Thoracic aorta (tissue), 2 donors: ENCODE data around the gene NTNG2. TPM values are rescaled to one million over a fixed set of nuclear protein-coding genes. Genes with fewer than 3 reads are reported as not detected.

Source experiments
- ATAC-seq: fragments of 150-250 bp; one replicate; pipeline ENCODE4 v1.8.0; 2017; ENCODE audit warnings: low read depth; ENCODE audit not compliant: insufficient number of reproducible peaks, low FRiP score
- DNase-seq: peaks from one replicate; pipeline ENCODE4 v3.0.0-alpha.2; 2020; ENCODE audit warnings: low spot score
- H3K27ac ChIP-seq, 2 donors: fragments of 200-600 bp; sonication (generic); 1 replicate in 1 of 2; 2 replicates in 1 of 2; pipeline ENCODE4 v1.5.1; 2016; ENCODE audit warnings: mild to moderate bottlenecking in 2 of 2, moderate library complexity in 2 of 2
- H3K27me3 ChIP-seq: fragments of 200-600 bp; sonication (generic); replicated peaks from 2 replicates; pipeline ENCODE4 v1.6.0; 2016; ENCODE audit warnings: mild to moderate bottlenecking; ENCODE audit not compliant: insufficient read depth
- H3K36me3 ChIP-seq: fragments of 200-600 bp; sonication (generic); one replicate; pipeline ENCODE4 v1.5.1; 2016
- H3K4me1 ChIP-seq, 2 donors: fragments of 200-600 bp; sonication (generic); 1 replicate in 1 of 2; 2 replicates in 1 of 2; pipeline versions ENCODE4 v1.5.1 to v1.6.0; 2016; ENCODE audit warnings: low read depth in 2 of 2, mild to moderate bottlenecking in 1 of 2; ENCODE audit not compliant: control insufficient read depth in 1 of 2
- H3K4me3 ChIP-seq: fragments of 200-600 bp; sonication (generic); 2 replicates; pipeline ENCODE4 v1.5.1; 2016; ENCODE audit warnings: mild to moderate bottlenecking
- H3K9me3 ChIP-seq: fragments of 200-600 bp; sonication (generic); 2 replicates; pipeline ENCODE4 v1.5.1; 2016
- CTCF ChIP-seq: fragments of 200-600 bp; sonication (generic); IDR thresholded peaks from one replicate; pipeline ENCODE4 v1.5.1; 2019; ENCODE audit warnings: antibody characterized with exemption
- total RNA-seq, 2 donors: library from RNA; depleted of rRNA; stranded (reverse); fragments of >200 nt; gene quantifications; one replicate each; pipeline versions ENCODE4 v1.1.0 to v1.2.3, GENCODE V29; 2016

Gene NTNG2
- total RNA-seq, 2 donors from 2014 or later = 1.2 to 2.0 TPM

GRCh38 chr9:132287256-132287760, 125.5 kb downstream of the NTNG2 start:
- Histone ChIP-seq H3K4me3 (no peak overlapping the region), H3K9me3 (no peaks in the 10 kb centered on the region), H3K27me3 (no peaks in the 10 kb centered on the region), H3K27ac (no peak overlapping the region), H3K4me1 (peaks cover 10 to 11% of the 10 kb centered on the region in 2 donors), H3K36me3 (peaks cover 30% of the 10 kb centered on the region)
- no peak for TF ChIP-seq CTCF
- ATAC-seq = no peak
- no peak for DNase-seq

- Histone ChIP-seq H3K27ac (no peak overlapping the region), H3K9me3 (no peaks in the 10 kb centered on the region), H3K27me3 (no peaks in the 10 kb centered on the region), H3K4me3 (no peak overlapping the region), H3K36me3 (peaks cover 20% of the 10 kb centered on the region), H3K4me1 (peaks cover 10 to 11% of the 10 kb centered on the region in 2 donors)
- DNase-seq (no peak), ATAC-seq (no peak)
- TF ChIP-seq CTCF = no peak
These were observed 126.5 kb downstream of the NTNG2 start for GRCh38 chr9:132288361-132288760.

- peaks cover 20% of the 10 kb centered on the region for H3K36me3 ChIP-seq
- H3K27ac ChIP-seq = no peak overlapping the region
- no peak for ATAC-seq
- TF ChIP-seq CTCF = no peak
- H3K4me3 ChIP-seq = no peak overlapping the region
- no peaks in the 10 kb centered on the region for H3K27me3 ChIP-seq
- no peaks in the 10 kb centered on the region for H3K9me3 ChIP-seq
- DNase-seq = no peak
- peaks cover 10 to 11% of the 10 kb centered on the region in 2 donors for H3K4me1 ChIP-seq
These were observed 127.1 kb downstream of the NTNG2 start for GRCh38 chr9:132288966-132289365.

- no peak overlapping the region for H3K27ac ChIP-seq
- H3K9me3 ChIP-seq = no peaks in the 10 kb centered on the region
- peaks cover 30% of the 10 kb centered on the region for H3K36me3 ChIP-seq
- H3K4me3 ChIP-seq = no peak overlapping the region
- no peak for ATAC-seq
- no peak for DNase-seq
- TF ChIP-seq CTCF = no peak
- no peaks in the 10 kb centered on the region for H3K27me3 ChIP-seq
- peaks cover 10 to 11% of the 10 kb centered on the region in 2 donors for H3K4me1 ChIP-seq
These were observed 131.4 kb downstream of the NTNG2 start for GRCh38 chr9:132293145-132293721.

Other genes starting within 250 kb of the NTNG2 start
- 10 to 100 TPM; 19.3 to 26.5 TPM for gene MED27, start 82.2 kb upstream of the NTNG2 start, total RNA-seq
- gene SETX, start 192.9 kb downstream of the NTNG2 start, total RNA-seq = 10 to 100 TPM; 57.9 to 78.5 TPM
- 10 to 100 TPM; 11.5 to 11.8 TPM for gene TTF1, start 244.8 kb downstream of the NTNG2 start, total RNA-seq
- not detected for gene CFAP77, start 248.2 kb downstream of the NTNG2 start, total RNA-seq